CD4-positive, alpha-beta T cell treated with Interleukin-6 for 4 hours (primary cell): Measurements from ENCODE around the gene MARCHF6.
"Not testable (repeated sequence)": the region's sequence is repeated elsewhere in the genome, so short reads cannot be mapped to it uniquely, and the experiment has no call there.

Source experiments
- DNase-seq: peaks from one replicate; pipeline ENCODE4 v3.0.0-alpha.2; 2020; ENCODE audit warnings: mixed read lengths

Gene MARCHF6

GRCh38 chr5:10387690-10388089 is 34.2 kb downstream of the MARCHF6 start:
- no peak for DNase-seq

DNA sequence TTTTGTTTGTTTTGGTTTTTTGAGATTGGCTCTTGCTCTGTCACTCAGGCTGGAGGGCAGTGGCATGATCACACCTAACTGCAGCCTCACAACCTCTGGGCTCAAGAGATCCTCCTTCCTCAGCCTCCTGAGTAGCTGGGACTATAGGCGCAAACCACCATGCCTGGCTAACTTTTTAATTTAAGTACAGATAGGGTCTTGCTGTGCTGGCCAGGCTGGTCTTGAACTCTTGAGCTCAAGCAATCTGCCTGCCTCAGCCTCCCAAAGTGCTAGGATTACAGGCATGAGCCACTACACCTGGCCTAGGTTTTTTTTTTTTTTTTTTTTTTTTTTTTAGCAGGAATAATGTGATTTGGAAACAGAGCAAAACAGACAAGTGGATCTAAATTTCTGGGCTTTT is 37.6 kb downstream of the MARCHF6 start:
- no peak for DNase-seq

DNA sequence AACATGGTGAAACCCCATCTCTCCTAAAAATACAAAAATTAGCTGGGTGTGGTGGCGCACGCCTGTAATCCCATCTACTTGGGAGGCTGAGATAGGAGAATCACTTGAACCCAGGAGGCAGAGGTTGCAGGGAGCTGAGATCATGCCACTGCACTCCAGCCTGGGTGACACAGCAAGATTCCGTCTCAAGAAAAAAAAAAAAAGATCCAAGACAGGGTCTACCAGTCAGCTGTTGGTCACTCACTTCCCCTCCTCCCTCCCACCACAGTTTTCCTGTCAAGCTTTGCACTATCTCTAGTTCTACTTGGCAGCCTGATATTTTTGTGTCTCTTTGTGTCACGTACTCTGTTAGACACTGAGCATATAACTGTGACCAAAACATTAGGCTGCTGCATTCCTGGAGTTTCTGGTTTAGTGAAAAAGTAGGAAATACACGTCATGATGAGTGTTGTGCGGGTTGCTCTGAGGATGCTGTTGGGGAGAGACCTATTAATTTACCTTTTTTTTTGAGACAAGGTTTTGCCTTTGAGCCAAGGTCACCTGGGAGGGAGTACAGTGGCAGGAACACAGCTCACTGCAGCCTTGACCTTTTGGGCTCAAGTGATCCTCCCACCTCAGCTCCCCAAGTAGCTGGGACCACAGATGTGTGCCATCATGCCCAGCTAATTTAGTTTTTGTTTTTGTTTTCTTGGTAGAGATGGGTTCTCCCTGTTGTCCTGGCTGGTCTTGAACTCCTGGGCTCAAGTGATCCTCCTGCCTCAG is 39.3 kb downstream of the MARCHF6 start:
- not testable (repeated sequence) for DNase-seq

DNA sequence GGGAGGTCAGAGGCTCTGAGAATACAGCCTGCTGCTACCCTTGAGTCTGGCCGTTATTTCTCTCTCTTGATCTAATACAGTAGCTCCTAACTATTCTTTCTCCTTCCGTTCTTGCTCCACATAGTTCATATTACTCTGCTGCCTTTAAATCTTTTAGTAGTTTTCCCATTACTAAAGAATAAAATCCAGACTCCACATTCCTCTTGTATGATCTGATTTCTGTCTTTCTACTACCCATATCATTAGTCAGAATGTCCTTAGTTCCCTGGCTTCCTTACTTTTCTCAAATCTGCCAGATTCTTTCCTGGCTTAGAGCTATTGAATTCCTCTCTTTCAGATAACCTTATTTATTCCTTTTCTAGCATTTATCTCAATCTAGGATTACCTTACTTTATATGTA is 40.0 kb downstream of the MARCHF6 start:
- no peak for DNase-seq

GRCh38 chr5:10396552-10396951 is 43.1 kb downstream of the MARCHF6 start:
- DNase-seq: no peak

- no peak for DNase-seq
These were observed 46.3 kb downstream of the MARCHF6 start for GRCh38 chr5:10399839-10400238.

- no peak for DNase-seq
These were observed 46.9 kb downstream of the MARCHF6 start for GRCh38 chr5:10400411-10400810.

DNA sequence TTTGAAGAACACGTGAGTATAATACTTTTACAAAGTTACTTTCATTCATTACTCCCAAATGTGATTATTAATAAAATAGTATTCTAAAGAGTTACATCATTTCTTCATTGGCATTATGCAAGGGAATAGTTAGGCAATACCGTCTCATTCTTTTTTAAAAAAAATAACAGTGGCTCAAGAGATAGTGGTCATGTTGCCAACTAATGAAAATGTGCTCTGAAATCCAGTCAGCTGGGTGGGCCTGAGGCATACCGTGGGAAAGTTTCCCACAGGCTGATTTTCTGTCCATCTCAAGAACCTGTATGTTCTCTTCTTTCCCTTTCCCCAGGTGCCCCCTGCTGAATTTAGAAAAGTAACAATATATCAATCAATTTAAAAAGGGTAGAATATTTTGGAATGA is 47.3 kb downstream of the MARCHF6 start:
- no peak for DNase-seq

- no peak for DNase-seq
These were observed 48.0 kb downstream of the MARCHF6 start for GRCh38 chr5:10401498-10401897.
